ENCODE data around the gene KIAA0040. TPM values are rescaled to one million over a fixed set of nuclear protein-coding genes. Genes with fewer than 3 reads are reported as not detected.

The KIAA0040 gene
- total RNA-seq, 1 donor from 2014 or later: 9.7 TPM

Other genes starting within 250 kb of the KIAA0040 start
- gene CACYBP, start 192.8 kb downstream of the KIAA0040 start, total RNA-seq: 68.7 and 98.0 TPM in 2 replicates
- gene MRPS14, start 169.4 kb downstream of the KIAA0040 start, total RNA-seq: 19.4 and 21.0 TPM in 2 replicates
- not detected in 2 replicates for gene TNN, start 124.9 kb downstream of the KIAA0040 start, total RNA-seq